NCI-H2196 (cell line): ENCODE results near the gene ZDHHC22.

Experiments
- DNase-seq: peaks from one replicate; lab custom pipeline; 2025; ENCODE audit not compliant: unreplicated experiment; lab: John Stamatoyannopoulos, UW

Gene ZDHHC22

GRCh38 chr14:77128414-77128891 lies 13.1 kb downstream of the ZDHHC22 start:
- DNase-seq = peak; percentile 58

GRCh38 chr14:77126461-77126990 lies 15.1 kb downstream of the ZDHHC22 start:
- DNase-seq = no peak

GRCh38 chr14:77125823-77126325 lies 15.7 kb downstream of the ZDHHC22 start:
- no peak for DNase-seq

- no peak for DNase-seq
Observed at GRCh38 chr14:77125281-77125801, 16.2 kb downstream of the ZDHHC22 start.

- no peak for DNase-seq
Observed at GRCh38 chr14:77124345-77125280, 17.0 kb downstream of the ZDHHC22 start.

- DNase-seq = peak; percentile 87
Observed at GRCh38 chr14:77123381-77124325, 17.9 kb downstream of the ZDHHC22 start.

- no peak for DNase-seq
Observed at GRCh38 chr14:77122526-77123125, 19.0 kb downstream of the ZDHHC22 start.

GRCh38 chr14:77120771-77121743 lies 20.5 kb downstream of the ZDHHC22 start:
- no peak for DNase-seq

GRCh38 chr14:77119851-77120250 lies 21.7 kb downstream of the ZDHHC22 start:
- no peak for DNase-seq

GRCh38 chr14:77116172-77116817 lies 25.3 kb downstream of the ZDHHC22 start:
- DNase-seq = no peak

GRCh38 chr14:77114609-77115008 lies 27.0 kb downstream of the ZDHHC22 start:
- DNase-seq = no peak

GRCh38 chr14:77113644-77114043 lies 27.9 kb downstream of the ZDHHC22 start:
- no peak for DNase-seq

GRCh38 chr14:77111021-77111420 lies 30.6 kb downstream of the ZDHHC22 start:
- no peak for DNase-seq

GRCh38 chr14:77110286-77110685 lies 31.3 kb downstream of the ZDHHC22 start:
- DNase-seq = no peak

- no peak for DNase-seq
Observed at GRCh38 chr14:77109656-77110055, 31.9 kb downstream of the ZDHHC22 start.

GRCh38 chr14:77108753-77109152 lies 32.8 kb downstream of the ZDHHC22 start:
- DNase-seq = no peak

- DNase-seq = no peak
Observed at GRCh38 chr14:77107228-77107627, 34.4 kb downstream of the ZDHHC22 start.

GRCh38 chr14:77106666-77107065 lies 34.9 kb downstream of the ZDHHC22 start:
- DNase-seq = no peak
